CD4-positive, alpha-beta T cell treated with Interleukin-6 for 4 hours (primary cell): ENCODE measurements around the gene CACNA2D2.
A peak's percentile ranks its signal among the peaks of the same experiment; 100 is the strongest.
"Not testable (repeated sequence)": the region's sequence is repeated elsewhere in the genome, so short reads cannot be mapped to it uniquely, and the experiment has no call there.

Source experiments
- DNase-seq: peaks from one replicate; pipeline ENCODE4 v3.0.0-alpha.2; 2020; ENCODE audit warnings: mixed read lengths

Gene CACNA2D2

DNA sequence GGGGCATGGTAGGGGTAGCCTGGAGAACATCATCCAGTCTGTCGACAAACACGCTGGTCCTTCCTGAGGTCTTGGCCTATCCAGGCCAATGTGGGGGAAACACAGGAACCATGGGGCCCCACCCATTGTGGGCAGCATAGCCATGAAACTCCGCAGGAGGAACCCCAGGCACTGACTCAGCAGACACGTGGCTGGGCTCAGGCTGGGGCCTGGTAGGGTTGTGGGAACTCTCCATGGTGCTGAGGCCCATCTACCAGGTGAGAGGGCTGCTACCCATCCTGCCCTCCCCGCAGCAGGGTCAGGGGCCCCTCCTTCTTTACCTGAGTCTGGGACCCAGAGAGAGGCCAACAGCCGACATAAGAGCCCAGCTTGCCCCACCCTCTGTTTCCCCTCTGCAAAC lies 22.6 kb upstream of the CACNA2D2 start:
- peak; percentile 34 for DNase-seq

DNA sequence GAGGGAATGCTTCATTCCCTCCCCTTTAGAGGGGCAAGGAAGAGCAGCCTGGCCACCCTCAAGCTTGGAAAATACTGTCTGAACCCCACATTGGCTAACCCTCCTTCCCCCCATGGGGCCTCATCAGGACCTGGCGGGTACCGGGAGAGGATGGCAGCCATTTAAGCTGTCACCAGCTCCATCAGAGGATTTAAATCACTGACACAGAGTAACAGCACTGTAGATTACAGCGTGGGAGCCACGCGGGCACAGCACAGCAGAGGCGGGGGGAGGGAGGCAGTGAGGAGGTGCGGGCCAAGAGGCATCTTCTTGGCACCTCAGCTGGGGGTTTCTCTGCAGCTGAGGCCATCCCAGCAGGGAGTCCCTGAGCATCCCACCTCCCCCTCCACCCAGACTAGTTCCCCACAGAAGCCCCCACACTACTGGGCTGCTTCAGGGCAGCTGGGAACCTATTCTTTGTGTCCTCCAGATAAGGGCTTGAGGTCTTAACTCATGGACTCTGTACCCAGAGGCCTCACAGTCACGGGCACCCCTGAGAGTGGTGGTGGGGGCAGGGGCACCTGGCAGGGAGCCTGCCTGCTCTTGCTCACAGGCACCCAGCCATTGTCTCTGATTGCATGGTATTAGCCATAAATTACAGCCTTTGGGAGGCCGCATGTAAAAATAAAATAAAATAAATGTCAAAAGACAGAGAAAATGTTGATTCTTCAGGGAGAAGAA lies 21.9 kb upstream of the CACNA2D2 start:
- no peak for DNase-seq

DNA sequence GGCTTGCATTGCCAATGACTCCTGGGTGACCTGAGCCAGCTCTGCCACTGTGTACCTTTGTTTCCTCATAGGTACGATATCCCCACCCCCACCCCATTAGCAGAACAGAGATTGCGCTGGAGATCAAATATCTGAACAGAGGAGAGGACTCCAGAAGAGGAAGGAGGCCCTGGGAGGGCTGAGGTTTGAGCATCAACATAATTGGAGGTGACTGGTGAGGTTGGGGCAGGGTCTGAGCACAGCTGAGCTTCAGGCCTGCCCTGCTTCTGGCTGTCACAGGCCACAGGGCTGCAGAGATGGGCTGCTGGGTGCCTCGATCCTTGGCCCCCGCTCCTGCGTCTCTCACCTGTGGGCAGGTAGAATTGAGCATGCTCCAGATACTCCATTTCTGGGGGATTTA lies 21.3 kb upstream of the CACNA2D2 start:
- DNase-seq: no peak

DNA sequence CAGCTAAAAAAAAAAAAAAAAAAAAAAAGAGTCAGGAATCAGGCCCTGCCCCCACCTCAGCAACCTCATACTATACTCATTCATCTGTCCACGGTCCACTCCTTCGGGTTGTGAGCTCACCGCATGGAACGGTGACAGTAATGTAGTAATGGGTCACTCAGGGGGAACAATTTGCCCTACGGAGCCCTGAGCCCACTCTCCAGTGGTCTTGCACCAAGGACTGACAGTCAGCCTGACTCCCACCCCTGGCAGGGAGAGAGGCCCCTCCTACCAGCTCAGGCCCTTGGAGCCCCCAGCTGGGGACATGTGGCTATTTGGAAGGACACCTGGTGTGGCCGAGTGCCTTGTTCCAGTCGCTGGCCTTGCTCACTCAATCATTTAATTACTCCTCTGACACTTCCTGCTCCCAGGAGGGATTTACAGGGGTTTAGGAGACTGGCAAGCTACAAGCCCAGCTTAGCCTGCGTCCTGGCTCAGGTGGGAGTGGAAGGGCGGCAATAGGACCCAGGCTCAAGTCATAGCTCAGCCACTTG lies 19.9 kb upstream of the CACNA2D2 start:
- DNase-seq: no peak

DNA sequence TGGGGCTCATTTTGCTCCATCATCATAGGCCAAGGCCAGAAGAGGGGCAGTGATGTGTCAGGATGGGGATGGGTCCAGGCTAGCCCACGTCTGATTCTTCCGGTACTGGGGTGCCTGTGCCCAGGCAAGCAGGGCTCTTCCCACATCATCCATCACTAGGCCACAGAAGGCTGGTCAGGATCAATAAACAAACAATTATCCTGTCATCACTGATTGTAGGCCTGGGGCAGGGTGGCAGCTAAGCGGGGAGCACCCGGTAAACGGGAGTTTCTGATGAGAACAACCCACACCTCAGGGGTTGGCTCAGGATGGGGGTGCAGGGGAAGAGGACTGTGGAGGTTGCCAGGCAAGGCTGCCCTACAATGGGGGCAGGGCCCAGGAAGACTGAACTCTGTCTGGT lies 18.1 kb upstream of the CACNA2D2 start:
- DNase-seq: no peak

DNA sequence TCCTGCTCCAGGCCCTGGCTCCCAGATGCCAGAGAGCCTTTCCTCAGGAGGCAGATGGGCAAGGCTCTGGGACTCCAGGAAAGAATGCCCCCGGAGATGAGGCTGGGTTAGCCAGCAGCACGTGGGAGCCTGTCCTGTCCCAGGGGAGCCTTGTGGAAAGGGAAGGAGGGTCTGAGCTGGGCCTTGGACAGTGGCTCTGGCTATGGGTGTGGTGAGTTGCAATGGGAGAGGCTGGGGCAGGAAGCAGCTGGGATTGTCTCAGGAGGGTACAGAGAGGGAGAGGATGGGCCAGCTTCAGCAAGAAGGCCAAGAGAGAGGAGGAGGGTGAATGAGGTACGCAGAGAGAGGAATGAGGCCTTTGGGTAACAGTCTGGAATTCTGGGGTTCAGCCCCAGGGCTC lies 17.4 kb upstream of the CACNA2D2 start:
- DNase-seq: no peak

DNA sequence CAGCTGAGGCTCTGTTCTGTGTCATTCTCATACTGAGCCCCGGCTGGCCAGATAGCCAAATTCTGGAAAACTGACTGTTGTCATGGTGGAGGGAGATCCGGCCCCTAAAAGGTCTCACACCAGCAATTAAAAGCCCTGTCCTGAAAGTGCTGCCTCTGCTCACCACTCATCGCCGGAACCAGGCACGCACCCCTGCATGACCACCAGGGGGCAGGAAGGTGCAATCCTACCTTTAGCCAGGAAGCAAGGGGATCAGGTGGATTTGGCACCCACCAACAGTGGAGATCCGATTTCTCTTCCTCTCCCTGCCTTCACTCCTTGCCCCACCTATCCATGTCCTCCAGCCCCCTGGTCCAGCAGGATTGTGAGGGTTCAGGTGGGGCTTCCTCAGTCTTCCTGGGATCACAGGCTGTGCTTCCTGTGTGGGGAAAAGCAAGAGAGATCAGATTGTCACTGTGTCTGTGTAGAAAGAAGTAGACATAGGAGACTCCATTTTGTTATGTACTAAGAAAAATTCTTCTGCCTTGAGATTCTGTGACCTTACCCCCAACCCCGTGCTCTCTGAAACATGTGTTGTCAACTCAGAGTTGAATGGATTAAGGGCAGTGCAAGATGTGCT lies 16.1 kb upstream of the CACNA2D2 start:
- peak; percentile 80 for DNase-seq

DNA sequence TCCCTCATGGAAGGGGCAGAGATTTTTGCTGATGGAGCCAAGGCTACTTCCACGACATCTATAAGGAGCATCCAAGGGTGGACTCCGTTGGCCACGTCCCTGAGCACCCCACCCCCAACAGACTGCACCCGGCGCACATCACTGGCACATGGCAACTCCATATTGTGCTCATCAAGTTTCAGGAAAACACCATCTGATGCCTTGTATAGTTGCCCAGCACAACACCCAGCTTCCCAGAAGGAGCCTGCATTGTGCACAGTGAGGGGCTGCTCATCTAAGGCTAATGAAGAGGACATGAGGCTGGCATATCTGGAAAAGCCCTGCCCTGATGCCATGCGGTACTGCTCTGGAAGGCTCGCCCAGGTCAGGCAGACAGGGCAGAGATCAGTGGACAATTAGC lies 15.0 kb upstream of the CACNA2D2 start:
- no peak for DNase-seq

DNA sequence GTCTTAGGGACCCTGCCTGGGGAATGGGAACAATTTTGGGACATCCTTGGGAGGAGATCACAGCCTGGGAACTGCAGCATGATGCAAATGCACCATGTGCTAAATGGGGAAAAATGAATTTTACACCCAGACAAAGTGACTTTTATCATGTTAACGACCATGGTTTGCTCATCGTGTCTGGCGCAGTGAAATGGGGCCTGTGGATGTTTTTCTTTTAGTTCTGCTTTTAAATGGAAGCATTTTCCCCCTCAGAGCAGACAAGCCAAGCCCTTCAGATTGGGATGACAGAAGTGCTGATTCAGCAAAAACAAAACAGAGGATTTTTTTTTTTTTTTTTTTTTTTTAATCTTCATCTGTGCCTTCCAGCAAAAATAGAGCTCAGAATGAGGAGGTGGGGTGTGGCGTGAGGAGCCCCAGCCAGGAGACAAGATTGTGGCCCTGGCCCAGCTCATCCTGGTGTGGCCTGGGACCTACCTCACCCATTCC lies 14.3 kb upstream of the CACNA2D2 start:
- no peak for DNase-seq

DNA sequence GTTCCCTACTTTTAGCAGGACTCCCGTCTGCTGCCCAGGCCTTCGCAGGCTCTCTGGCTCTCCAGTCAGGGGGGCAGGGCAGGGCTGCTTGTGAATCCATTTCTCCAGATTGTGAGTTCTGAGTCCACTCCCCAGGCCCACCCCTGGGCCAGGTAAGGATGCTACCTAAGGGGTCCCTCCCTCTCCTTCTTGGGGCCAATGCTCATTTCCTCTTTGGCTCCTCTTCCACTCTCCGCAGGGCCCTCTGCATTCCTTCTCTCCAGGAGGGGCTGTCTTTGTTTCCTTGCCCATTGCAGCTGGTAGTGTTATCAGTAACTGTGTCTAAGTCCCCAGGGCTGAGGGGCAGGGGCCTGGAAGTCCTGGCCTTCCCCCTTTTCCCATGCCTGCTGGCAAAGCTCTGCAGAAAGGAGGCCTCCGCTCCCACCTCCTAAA lies 13.0 kb upstream of the CACNA2D2 start:
- no peak for DNase-seq

DNA sequence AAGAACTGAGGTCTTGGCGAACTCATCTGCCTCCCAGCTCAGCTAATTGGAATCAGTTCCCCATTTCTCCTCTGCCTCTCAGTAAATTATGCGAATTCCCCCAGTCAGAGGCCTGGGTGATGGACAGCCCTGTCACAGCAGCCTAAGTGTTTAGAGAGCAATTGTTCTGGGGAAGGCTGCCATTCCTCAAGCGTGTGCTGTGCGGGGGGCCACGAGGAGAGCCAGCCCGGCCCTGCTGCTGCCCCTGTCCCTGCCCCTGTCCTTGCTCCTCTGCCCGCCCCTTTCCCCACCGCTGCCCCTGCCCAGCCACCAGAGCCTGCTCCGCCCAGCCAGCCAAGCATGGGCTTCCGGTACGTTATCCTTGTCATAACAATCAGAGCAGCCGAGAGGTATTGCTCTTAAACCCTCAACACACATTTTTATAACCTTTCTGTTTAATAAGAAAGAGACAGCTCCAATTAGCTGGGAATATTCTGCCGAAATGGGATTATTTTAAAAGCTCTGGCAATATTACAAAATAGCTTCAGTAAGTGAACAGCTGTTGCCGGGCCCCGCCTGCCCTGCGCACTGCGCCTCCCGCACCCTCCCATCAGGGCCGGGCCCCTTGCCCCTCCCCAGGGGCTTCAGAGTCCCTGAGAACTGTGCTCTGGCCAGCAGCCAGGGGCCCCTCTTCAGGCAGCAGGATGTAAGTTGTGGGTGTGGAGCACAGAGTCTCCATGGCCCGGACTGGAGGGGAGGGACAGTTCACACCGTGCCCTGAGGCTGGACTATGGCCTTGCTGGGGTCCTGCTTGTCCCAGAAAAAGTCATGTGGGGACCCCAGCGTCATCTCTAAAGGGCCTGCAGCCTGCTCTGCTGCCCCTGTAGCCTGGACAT lies 12.4 kb upstream of the CACNA2D2 start:
- DNase-seq: peak; percentile 17

DNA sequence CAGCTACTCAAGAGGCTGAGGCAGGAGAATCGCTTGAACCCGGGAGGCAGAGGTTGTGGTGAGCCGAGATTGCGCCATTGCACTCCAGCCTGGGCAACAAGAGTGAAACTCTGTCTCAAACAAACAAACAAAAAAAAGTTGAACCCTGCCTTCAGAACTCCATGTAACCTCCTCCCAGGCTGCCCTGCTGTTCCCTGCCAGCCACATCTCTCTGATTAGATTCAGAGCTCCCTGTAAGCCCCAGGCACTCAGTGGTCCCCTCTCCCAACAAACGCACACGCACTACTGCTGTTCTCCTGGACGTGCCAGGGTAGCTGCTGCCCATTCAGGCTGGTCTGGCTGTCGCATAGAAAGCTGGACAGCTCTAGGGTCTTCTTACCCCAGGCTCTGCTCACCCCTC lies 9.5 kb upstream of the CACNA2D2 start:
- not testable (repeated sequence) for DNase-seq

DNA sequence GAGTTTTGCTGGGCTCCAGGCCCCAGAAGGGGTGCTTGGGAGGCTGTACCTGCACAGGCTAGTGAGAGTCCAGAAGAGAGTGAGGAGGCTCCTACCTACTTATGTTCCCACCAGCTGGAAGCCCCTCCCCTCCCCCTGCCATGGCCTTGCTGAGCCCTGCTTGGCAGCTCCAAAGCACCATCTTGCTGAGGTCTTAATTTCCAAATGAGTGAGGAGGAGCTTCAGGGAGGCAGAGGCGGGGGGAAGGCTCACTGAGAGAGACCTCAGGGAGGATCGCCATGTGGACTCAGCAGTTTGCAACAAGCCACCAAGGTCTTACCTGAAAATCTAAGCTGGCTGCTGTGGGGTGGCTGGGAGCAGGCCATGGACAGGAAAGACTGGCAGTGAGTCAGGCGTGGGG lies 8.7 kb upstream of the CACNA2D2 start:
- no peak for DNase-seq

DNA sequence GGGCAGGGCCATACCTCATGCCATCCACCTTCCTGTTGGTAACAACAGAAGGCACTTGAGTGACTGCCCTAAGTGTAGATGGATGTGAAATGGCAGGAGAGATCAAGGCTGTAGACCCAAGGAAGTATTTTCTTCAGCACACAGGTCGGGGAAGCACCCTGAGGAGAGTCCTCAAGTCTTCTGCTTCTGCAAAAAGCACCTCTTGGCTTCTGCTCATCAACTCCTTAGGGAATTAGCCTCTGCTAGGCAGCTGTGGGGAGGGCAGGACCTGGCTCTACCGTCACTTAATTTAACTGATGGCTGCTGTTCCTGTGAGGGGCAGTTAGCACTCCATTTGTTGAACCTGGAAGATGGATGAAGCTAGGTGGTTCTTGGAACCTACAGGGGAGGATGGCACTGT lies 6.9 kb upstream of the CACNA2D2 start:
- DNase-seq: no peak

DNA sequence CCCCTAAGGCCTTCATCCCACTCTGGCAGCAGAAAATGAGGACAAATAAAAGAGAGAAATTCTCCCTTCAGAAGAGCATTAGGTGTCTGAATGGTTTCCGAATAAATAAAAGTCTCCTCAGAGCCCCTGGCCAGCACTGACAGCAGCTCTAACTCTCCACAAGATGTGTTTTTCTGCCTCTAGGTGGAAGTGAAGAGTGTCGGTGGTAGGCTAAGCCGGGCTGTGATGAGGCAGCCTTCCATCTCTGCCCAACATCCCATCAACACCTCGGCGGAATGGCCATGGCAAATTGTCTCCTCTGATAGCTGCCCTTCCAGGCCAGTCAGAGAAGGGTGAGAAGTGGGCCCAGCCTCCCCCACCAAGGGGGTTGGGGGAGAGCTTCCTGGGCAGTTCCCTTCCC lies 6.3 kb upstream of the CACNA2D2 start:
- no peak for DNase-seq

DNA sequence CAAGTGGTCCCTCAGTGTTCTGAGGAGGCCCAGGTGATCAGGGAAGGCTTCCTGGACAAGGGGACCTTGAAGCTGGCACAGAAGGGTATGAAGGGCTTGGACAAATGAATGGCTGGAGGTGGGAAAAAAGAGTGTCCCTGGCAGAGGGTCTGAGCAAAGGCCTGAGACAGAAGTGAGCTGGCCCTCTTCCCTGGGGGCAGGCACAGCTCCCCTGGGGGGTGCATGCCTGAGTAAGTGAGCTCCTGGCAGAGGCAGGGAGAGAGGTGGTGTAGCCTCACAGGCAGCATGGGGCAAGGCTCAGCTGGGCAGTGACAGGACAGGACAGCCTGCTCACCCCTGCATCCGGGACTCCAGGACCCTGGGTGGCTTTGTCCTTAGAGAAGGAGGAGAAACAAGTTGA lies 5.4 kb upstream of the CACNA2D2 start:
- DNase-seq: no peak

DNA sequence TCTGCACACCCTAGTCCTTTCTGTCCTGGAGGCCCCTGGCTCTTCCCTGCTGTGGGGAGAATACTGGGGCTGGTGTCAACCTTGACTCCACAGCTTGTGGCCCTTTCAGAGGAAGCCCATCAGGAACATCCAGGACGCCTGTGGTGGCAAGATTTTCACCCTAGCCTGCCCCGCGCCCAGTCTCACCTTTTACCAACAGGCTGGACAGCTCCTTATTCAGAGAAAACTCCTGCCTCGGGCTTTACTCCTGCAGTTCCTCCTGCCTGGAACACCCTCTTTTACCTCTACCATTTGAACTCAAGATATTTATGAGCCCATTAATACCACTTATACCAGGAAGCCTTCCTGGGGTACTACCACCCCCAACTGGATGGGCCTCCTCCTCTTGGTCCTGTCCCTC lies 2.7 kb upstream of the CACNA2D2 start:
- DNase-seq: no peak

DNA sequence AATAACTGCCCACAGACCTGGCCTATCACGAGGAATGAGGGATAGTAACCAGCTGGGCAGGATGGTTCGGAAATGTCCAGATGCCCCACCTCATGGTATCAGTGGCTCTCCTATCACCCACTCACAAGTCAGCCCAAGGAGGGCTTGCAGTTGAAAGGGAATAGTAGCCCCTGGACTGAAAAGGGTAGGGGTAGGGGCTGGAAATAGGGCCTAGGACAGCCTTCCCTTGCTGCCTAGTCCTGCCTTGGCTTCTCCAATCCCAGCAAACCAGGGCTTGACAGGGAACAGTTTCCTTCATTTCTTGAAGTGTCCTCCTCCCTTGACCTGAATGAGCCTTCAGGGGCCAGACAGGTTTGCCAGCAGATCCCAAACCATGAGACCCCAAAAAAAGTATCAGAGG lies 1.2 kb upstream of the CACNA2D2 start:
- DNase-seq: no peak

DNA sequence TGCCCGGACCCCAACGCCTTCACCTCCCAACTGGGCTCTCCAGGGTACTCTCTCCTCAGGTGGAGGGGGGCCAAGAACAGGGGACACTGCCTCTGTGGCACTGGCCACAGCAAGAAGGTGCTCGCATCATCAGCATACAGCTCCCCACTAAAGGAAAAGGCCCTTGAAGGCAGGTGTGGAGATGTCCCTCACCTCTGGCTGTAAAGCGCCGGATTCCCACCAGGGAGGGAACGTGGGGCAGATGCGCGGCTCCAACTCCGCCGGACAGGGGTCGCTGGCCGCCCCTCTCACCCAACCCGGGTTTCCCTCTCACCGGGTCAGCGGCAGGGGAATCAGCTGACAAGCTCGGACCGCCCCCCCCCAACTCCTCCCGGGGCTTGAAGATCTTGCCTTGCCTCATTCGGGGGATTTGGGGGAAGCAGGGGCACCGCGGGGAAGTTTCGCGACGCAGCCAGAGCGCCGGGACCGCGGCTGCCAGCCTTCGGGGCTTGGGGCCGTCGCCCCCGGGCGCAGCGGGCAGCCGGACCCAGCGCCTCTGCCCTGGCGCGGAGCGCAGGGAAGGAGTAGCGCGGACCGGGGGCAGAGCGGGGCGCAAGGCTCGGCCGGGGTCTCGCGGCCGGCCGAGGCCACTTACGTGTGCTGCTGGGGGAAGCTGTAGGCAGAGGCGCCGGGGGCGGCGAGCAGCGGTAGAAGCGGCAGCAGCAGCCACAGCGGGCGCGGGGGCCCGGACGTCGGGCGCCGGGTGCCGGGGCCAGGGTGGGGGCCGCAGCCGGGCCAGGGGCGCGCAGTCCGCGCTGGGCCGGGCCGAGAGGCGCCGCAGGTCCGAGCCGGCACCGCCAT lies 630 bp downstream of the CACNA2D2 start:
- DNase-seq: no peak

DNA sequence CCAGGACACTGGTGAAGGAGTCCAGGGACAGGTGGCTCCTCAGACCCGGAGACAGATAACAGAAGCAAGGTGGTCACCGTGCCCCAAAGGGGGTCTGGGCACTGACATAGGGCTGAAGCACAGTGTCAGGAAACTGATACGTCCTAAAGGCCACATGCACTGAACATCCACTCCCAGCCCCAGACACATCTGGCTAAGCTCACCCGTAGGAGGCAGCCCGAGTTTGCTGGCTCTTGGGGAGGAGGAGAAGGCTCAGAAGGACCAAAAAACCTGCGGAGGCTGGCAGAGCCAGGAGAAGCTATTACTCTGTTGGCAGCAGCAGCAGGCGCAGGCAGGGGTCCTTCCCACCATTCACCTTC lies 1.2 kb downstream of the CACNA2D2 start:
- no peak for DNase-seq

DNA sequence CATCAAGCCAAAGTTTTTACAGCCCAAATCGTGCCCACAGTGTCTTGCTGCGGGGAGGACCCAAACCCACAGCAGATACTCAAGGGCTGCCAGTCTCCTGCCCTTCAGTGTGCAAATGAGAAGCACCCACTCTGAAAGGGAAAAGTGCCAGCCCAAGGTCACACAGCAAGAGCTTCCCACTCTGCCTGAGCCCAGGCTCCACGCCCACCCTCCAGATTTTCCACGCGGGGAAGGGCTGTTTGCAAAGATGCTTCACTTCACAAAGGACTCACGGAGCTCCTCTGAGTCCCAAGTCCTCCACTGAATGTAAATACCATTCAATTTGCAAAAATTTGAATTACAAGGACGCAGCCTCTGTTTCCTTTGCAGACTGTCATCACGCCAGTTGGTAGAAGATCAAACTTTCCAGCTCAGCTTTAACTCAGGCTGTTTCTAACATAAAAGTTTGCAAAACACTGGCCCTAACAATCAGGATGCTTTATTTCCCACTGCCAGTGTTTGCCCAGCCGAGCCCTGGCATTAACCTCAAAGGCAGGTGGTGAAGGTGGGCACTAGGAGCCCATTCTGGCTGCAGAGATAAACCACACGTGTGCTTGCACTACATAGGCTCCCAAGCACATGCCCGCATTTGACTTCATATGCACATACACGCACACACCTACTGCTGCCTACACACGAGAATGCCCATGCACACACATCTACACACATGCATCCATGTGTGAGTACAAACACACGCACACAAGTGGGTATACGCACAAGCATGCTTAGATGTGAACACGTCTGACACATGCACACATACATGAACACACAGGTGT lies 7.6 kb downstream of the CACNA2D2 start:
- DNase-seq: no peak

DNA sequence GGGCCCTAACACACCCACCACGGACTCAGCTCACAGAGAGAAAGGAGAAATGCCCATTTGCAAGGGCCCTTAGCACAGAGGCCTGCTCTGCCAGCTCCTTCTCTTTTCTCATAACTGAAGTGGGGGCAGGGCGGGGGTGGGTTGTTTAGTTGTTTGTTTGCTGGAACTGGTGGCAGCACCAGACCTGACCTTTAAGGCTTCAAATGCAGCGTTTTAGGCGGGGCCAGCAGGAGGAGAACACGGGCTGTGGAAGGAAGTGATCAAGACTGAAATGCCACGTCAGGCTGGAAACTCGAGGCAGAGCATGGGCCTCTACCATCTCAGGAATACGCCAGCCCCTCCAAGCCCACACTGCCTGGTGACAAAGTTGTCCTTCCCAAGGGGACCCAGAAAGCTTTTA lies 9.3 kb downstream of the CACNA2D2 start:
- no peak for DNase-seq
